Fibroblast of villous mesenchyme (primary cell): ENCODE data around the gene SPECC1. TPM values are rescaled to one million over a fixed set of nuclear protein-coding genes. Genes with fewer than 3 reads are reported as not detected.
A peak's percentile ranks its signal among the peaks of the same experiment; 100 is the strongest.

Experiments
- DNase-seq: peaks from one replicate; pipeline ENCODE4 v3.0.0-alpha.2; 2010; ENCODE audit warnings: low read depth
- H3K4me3 ChIP-seq: 2 replicates; pipeline ENCODE4 v1.5.1; 2011; ENCODE audit warnings: low read depth, mild to moderate bottlenecking, low read length
- total RNA-seq: library from RNA; depleted of rRNA; stranded (reverse); fragments of >200 nt; gene quantifications from 2 replicates; pipeline ENCODE4 v1.2.3, GENCODE V29; 2012
- TF ChIP-seq, protein P1 (sequence below): IDR thresholded peaks from 2 replicates; pipeline ENCODE4 v1.5.1; 2012; ENCODE audit warnings: low read depth, mild to moderate bottlenecking, low read length; ENCODE audit not compliant: insufficient read depth

Gene SPECC1
- total RNA-seq, 1 donor: 148 TPM

DNA sequence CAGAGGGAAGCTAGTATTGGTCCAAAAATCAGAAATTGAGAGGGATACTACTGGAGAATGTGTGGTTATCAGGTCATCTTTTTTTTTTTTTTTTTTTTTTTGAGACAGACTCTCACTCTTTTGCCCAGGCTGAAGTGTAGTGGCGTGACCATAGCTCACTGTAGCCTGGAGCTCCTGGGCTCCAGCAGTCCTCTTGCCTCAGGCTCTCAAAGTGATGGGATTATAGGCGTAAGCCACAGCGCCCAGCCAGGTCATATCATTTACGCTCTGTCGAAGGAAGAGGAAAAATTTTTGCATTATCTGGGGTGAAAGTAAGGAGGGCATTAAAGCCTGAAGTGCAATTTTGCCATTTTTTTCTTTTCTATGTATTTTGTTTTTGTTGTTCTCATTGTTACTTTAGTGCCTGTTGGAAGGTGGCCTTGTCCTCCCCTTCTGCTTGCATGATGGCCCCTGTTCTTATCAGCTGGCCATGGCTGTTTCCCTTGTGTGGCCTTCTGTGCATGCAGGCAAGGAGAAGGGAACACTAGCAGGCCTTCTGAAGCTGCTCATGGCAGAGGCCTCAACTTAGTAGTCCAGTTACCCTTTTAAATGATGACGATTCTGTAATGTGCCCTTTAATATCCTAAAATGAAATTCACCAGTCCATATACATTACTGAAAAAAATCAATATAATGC, 118.3 kb downstream of the SPECC1 start:
- no peak overlapping the region for H3K4me3 ChIP-seq
- DNase-seq: no peak
- TF ChIP-seq, protein P1, sequence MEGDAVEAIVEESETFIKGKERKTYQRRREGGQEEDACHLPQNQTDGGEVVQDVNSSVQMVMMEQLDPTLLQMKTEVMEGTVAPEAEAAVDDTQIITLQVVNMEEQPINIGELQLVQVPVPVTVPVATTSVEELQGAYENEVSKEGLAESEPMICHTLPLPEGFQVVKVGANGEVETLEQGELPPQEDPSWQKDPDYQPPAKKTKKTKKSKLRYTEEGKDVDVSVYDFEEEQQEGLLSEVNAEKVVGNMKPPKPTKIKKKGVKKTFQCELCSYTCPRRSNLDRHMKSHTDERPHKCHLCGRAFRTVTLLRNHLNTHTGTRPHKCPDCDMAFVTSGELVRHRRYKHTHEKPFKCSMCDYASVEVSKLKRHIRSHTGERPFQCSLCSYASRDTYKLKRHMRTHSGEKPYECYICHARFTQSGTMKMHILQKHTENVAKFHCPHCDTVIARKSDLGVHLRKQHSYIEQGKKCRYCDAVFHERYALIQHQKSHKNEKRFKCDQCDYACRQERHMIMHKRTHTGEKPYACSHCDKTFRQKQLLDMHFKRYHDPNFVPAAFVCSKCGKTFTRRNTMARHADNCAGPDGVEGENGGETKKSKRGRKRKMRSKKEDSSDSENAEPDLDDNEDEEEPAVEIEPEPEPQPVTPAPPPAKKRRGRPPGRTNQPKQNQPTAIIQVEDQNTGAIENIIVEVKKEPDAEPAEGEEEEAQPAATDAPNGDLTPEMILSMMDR: no peak

DNA sequence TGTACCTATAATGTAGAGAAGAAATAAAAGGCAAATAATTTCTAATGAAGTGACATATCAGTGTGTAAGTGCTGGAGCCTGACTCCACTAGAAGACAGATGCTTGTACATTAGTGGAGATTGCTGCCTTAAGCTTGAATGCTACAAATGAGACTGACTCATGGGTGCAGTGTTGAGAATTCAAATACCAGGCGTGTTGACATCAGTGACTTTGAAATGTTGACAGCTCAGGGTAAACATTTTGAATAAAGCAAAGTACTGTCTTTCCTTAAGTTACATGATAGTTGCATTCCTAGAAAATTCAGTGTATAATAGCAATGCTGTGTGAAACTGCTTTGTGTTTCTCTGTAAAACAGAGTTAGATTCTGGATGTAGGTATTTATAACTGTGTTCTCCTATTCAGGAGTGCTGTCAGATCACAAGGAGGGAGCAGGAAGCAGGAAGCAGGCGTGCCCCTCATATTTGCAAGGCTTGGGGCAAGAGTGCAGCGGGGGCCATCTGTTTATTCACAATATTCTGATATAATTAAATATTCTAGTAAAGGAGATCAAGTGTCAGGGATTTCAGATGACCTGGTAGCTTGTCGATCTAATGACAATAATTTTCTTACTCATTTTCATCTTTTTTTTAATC, 119.0 kb downstream of the SPECC1 start:
- H3K4me3 ChIP-seq: no peak overlapping the region
- TF ChIP-seq, protein P1: no peak
- DNase-seq: peak; percentile 54

DNA sequence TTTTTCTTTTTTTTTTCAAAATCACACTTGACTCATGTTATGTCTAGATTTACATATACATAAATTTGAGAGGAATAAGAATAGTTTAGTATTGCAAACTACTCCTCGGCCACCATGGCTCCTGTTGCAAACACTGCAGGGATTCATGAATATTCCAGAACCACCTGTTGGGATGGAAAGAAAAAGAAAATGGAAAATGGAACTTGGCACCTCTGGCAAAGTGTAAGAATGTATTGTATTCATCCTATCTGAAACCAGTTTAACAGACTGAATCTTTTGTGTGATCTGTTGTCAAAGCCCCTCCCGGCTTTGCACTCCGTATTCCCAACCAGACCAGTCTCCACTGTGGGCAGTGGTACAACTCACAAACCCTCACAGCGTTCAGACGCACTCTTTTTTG, 124.4 kb downstream of the SPECC1 start:
- DNase-seq: no peak
- TF ChIP-seq, protein P1: no peak
- no peak overlapping the region for H3K4me3 ChIP-seq

DNA sequence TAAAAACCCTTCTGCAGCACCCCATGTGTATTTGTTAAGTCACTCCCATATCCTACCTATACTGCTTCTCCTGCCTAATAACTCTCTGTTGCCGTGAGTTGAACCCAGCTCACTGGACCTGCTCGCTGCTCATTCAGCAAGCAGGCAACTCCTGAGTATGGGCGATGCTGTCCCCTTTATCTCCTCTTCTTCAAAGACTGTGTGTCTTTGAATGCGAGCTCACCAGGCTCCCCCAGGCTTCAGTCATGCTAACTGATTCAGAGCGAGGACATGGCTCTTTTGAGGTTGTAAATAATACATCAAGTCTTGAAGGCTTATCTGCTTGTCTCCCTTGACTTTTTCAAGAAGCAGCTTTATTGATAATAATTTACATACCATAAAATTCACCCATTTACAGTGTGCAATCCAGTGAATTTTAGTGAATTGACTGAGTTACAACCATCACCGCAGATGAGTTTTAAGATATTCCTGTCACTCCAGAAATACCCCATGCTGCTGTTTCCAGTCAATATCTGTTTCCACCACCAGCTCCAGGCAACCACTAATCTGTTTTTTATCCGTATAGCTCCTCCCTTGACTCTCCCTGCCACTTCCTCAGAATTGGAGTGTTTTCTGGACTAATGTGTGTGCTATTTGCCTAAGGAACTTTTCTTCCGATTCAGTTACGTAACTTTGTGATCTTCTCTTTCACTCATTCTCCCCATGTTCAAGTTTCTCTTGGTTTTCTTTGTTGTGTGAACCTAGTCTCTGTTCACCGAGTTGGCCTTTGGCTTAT, 132.2 kb downstream of the SPECC1 start:
- TF ChIP-seq, protein P1: no peak
- H3K4me3 ChIP-seq: no peak overlapping the region
- no peak for DNase-seq

DNA sequence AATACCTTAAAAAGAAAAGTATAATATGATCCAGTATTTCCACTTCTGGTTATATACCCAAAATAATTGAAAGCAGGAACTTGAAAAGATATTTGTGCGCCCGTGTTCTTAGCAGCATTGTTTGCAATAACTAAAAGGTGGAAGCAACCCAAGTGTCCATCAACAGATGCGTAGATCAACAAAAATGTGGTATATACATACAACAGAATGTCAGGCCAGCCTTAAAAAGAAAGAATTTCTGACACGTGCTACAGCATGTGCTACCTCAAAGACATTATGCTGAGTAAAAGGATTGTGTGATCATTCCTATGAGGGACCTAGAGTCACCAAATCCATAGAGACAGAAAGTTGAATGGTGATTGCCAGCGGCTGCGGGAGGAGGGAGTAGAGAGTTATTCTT, 133.1 kb downstream of the SPECC1 start:
- H3K4me3 ChIP-seq: no peak overlapping the region
- TF ChIP-seq, protein P1: no peak
- DNase-seq: no peak

DNA sequence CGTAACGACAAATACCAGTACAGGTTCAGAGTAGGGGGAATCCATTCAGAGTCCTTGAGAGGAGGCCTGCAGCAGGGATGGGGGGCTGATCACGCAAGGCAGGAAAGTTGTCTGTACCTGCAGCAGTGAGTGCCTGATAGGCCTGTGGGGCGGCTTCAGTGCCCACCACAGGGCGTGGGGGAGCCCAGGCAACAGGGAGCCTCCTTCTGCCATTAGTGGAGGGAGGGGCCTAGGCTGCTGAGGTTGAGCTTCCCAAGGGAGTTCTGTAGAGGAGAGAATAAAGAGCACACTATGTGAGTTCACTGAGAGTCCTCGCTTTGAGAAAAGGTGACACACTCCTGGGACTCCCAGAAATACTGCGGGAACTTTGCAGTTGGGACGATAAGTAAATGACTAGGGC, 134.6 kb downstream of the SPECC1 start:
- H3K4me3 ChIP-seq: no peak overlapping the region
- TF ChIP-seq, protein P1: no peak
- no peak for DNase-seq
